Activated CD4-positive, alpha-beta T cell treated with anti-CD3 and anti-CD28 coated beads for 48 hours (primary cell): ENCODE data around the gene KCP.
A peak's percentile ranks its signal among the peaks of the same experiment; 100 is the strongest.

Experiments used
- DNase-seq: peaks from one replicate; pipeline ENCODE4 v3.0.0-alpha.2; 2020

KCP gene

GRCh38 chr7:128836729-128837348 lies 73.7 kb downstream of the KCP start:
- DNase-seq = no peak

GRCh38 chr7:128835790-128836641 lies 74.5 kb downstream of the KCP start:
- no peak for DNase-seq

- no peak for DNase-seq
Observed at GRCh38 chr7:128835231-128835751, 75.2 kb downstream of the KCP start.

- no peak for DNase-seq
Observed at GRCh38 chr7:128833946-128834325, 76.6 kb downstream of the KCP start.

- no peak for DNase-seq
Observed at GRCh38 chr7:128833148-128833945, 77.2 kb downstream of the KCP start.

- no peak for DNase-seq
Observed at GRCh38 chr7:128832880-128833147, 77.7 kb downstream of the KCP start.

GRCh38 chr7:128831994-128832879 lies 78.3 kb downstream of the KCP start:
- no peak for DNase-seq

- no peak for DNase-seq
Observed at GRCh38 chr7:128831178-128831993, 79.1 kb downstream of the KCP start.

GRCh38 chr7:128830231-128831177 lies 80.0 kb downstream of the KCP start, which contains the start of gene FLNC:
Gene FLNC, plus strand, starts transcription at chr7:128830406. Its CDS starts 232 bp downstream, at chr7:128830638.
- DNase-seq = peak; percentile 46

- no peak for DNase-seq
Observed at GRCh38 chr7:128829391-128830166, 80.9 kb downstream of the KCP start.

- no peak for DNase-seq
Observed at GRCh38 chr7:128827971-128828711, 82.4 kb downstream of the KCP start.

- no peak for DNase-seq
Observed at GRCh38 chr7:128827248-128827958, 83.1 kb downstream of the KCP start.

- DNase-seq = no peak
Observed at GRCh38 chr7:128826916-128827247, 83.6 kb downstream of the KCP start.
